H1 (cell line): ENCODE results near the gene GPR26. TPM values are rescaled to one million over a fixed set of nuclear protein-coding genes. Genes with fewer than 3 reads are reported as not detected.

Experiments used
- CTCF ChIA-PET: fragments of 300-600 bp; sonication (Branson Sonifier 250); formaldehyde crosslinking; loops from one replicate; lab custom pipeline; 2021; ENCODE audit not compliant: partially characterized antibody; lab: Charles Lee
- POLR2A ChIA-PET: fragments of 300-600 bp; sonication (Branson Sonifier 250); formaldehyde crosslinking; loops from one replicate; lab custom pipeline; 2021; ENCODE audit warnings: inconsistent platforms; ENCODE audit not compliant: partially characterized antibody; lab: Charles Lee
- DNase-seq, 2 experiments: peaks; one replicate each; pipeline versions ENCODE4 v3.0.0 to v3.0.0-alpha.2; 2010 to 2022; ENCODE audit warnings: low spot score in 2 of 2, low read depth in 1 of 2, mixed read lengths in 1 of 2
- FAIRE-seq: peaks from 2 replicates; lab custom pipeline; 2011; peaks lifted over from hg19 to GRCh38; lab: Jason Lieb, UNC
- H2AFZ ChIP-seq: 2 replicates; pipeline ENCODE4 v1.8.1; 2012; ENCODE audit warnings: low read length, inconsistent platforms
- H2AK5ac ChIP-seq: 2 replicates; pipeline ENCODE4 v1.6.1; 2013; ENCODE audit warnings: low read depth, low read length
- H2BK120ac ChIP-seq: replicated peaks from 2 replicates; pipeline ENCODE3; 2013; ENCODE audit warnings: low read depth, low read length, inconsistent platforms
- H2BK12ac ChIP-seq: 2 replicates; pipeline ENCODE4 v1.6.1; 2013; ENCODE audit warnings: low read depth, low read length
- H2BK15ac ChIP-seq: 2 replicates; pipeline ENCODE4 v1.6.1; 2013; ENCODE audit warnings: low read length
- H2BK20ac ChIP-seq: 2 replicates; pipeline ENCODE4 v1.6.1; 2013; ENCODE audit warnings: low read length
- H2BK5ac ChIP-seq: 2 replicates; pipeline ENCODE4 v1.6.1; 2013; ENCODE audit warnings: low read depth, low read length
- H3K14ac ChIP-seq: 2 replicates; pipeline ENCODE4 v1.6.1; 2013; ENCODE audit warnings: inconsistent platforms; ENCODE audit not compliant: insufficient read length
- H3K18ac ChIP-seq: 2 replicates; pipeline ENCODE4 v1.6.1; 2013; ENCODE audit warnings: low read length; ENCODE audit errors: extremely low read depth
- H3K23ac ChIP-seq: 2 replicates; pipeline ENCODE4 v1.6.1; 2013; ENCODE audit warnings: inconsistent platforms; ENCODE audit not compliant: insufficient read length
- H3K23me2 ChIP-seq: 2 replicates; pipeline ENCODE4 v1.6.1; 2013; ENCODE audit warnings: low read depth, low read length
- H3K27ac ChIP-seq: 2 replicates; pipeline ENCODE4 v1.6.1; 2011; ENCODE audit warnings: low read depth, low read length, inconsistent platforms
- H3K27me3 ChIP-seq, 4 experiments: replicated peaks in 1 of 4; 1 replicate in 1 of 4; 2 replicates in 3 of 4; pipeline versions ENCODE4 v1.6.1 to v1.8.1; 2011 to 2013; ENCODE audit warnings: low read length in 3 of 4, mild to moderate bottlenecking in 3 of 4, inconsistent platforms in 2 of 4, mixed read lengths in 2 of 4, moderate library complexity in 1 of 4; ENCODE audit not compliant: control insufficient read depth in 3 of 4, insufficient read depth in 3 of 4; ENCODE audit errors: extremely low read depth in 1 of 4
- H3K36me3 ChIP-seq, 4 experiments: 2 replicates each; pipeline versions ENCODE4 v1.6.1 to v1.8.1; 2011 to 2013; ENCODE audit warnings: mild to moderate bottlenecking in 4 of 4, low read length in 3 of 4, moderate library complexity in 2 of 4, control low read depth in 1 of 4, inconsistent platforms in 1 of 4; ENCODE audit not compliant: insufficient read depth in 4 of 4, control insufficient read depth in 2 of 4
- H3K4ac ChIP-seq: replicated peaks from 2 replicates; pipeline ENCODE3; 2013; ENCODE audit warnings: low read length, low read depth, mixed read lengths, inconsistent platforms; ENCODE audit not compliant: insufficient read length
- H3K4me1 ChIP-seq, 4 experiments: replicated peaks in 1 of 4; 1 replicate in 1 of 4; 2 replicates in 3 of 4; pipeline versions ENCODE4 v1.6.1 to v1.8.1; 2011 to 2013; ENCODE audit warnings: low read length in 3 of 4, inconsistent platforms in 2 of 4, mixed read lengths in 1 of 4; ENCODE audit not compliant: insufficient read depth in 4 of 4, control insufficient read depth in 3 of 4
- H3K4me2 ChIP-seq, 2 experiments: 2 replicates each; pipeline versions ENCODE4 v1.6.1 to v1.8.1; 2011 to 2013; ENCODE audit warnings: low read depth in 2 of 2, low read length in 2 of 2, control low read depth in 1 of 2, inconsistent platforms in 1 of 2, mild to moderate bottlenecking in 1 of 2; ENCODE audit not compliant: insufficient read depth in 1 of 2
- H3K4me3 ChIP-seq, 4 experiments: fragments of 200-600, 300-600 bp in 1 of 4; sonication (generic), shearing (Covaris generic), sonication (Bioruptor Twin) in 1 of 4; 2 replicates each; pipeline versions ENCODE4 v1.5.1 to v1.8.1; 2011 to 2016; ENCODE audit warnings: low read length in 4 of 4, low read depth in 3 of 4, control low read depth in 2 of 4, inconsistent platforms in 2 of 4, mild to moderate bottlenecking in 2 of 4, mixed read lengths in 1 of 4, moderate library complexity in 1 of 4; ENCODE audit not compliant: insufficient read depth in 2 of 4; ENCODE audit errors: extremely low read depth in 1 of 4
- H3K56ac ChIP-seq: replicated peaks from 2 replicates; pipeline ENCODE3; 2013; ENCODE audit warnings: low read depth, mild to moderate bottlenecking, mixed read lengths, low read length, inconsistent platforms; ENCODE audit not compliant: insufficient read length
- H3K79me1 ChIP-seq: 2 replicates; pipeline ENCODE4 v1.6.1; 2013; ENCODE audit warnings: low read depth, low read length, control low read depth
- H3K79me2 ChIP-seq, 2 experiments: 2 replicates each; pipeline versions ENCODE4 v1.6.1 to v1.8.1; 2012 to 2013; ENCODE audit warnings: low read length in 2 of 2, mild to moderate bottlenecking in 2 of 2, inconsistent platforms in 1 of 2; ENCODE audit not compliant: insufficient read depth in 2 of 2, control insufficient read depth in 1 of 2
- H3K9ac ChIP-seq, 4 experiments: replicated peaks in 1 of 4; 1 replicate in 1 of 4; 2 replicates in 3 of 4; pipeline versions ENCODE4 v1.6.1 to v1.8.1; 2011 to 2013; ENCODE audit warnings: low read depth in 3 of 4, low read length in 3 of 4, control low read depth in 2 of 4, mild to moderate bottlenecking in 2 of 4, moderate library complexity in 2 of 4, inconsistent platforms in 1 of 4; ENCODE audit errors: extremely low read depth in 1 of 4
- H3K9me3 ChIP-seq, 2 experiments: 2 replicates each; pipeline versions ENCODE4 v1.6.1 to v1.8.1; 2012 to 2013; ENCODE audit warnings: mild to moderate bottlenecking in 2 of 2, moderate library complexity in 2 of 2, control low read depth in 1 of 2, inconsistent platforms in 1 of 2, low read depth in 1 of 2, low read length in 1 of 2, mixed read lengths in 1 of 2; ENCODE audit not compliant: insufficient read depth in 2 of 2
- H4K20me1 ChIP-seq, 2 experiments: replicated peaks in 1 of 2; 2 replicates each; pipeline versions ENCODE3 to v1.8.1; 2011 to 2013; ENCODE audit warnings: inconsistent platforms in 2 of 2, low read length in 2 of 2, mild to moderate bottlenecking in 1 of 2; ENCODE audit not compliant: insufficient read depth in 2 of 2, control insufficient read depth in 1 of 2
- H4K5ac ChIP-seq: 2 replicates; pipeline ENCODE4 v1.6.1; 2013; ENCODE audit warnings: low read length, low read depth, mixed read lengths, inconsistent platforms; ENCODE audit not compliant: insufficient read length
- H4K8ac ChIP-seq: 2 replicates; pipeline ENCODE4 v1.8.0; 2013; ENCODE audit warnings: mild to moderate bottlenecking, moderate library complexity, low read length, inconsistent platforms; ENCODE audit not compliant: insufficient read depth; ENCODE audit errors: extremely low read depth
- H4K91ac ChIP-seq: replicated peaks from 2 replicates; pipeline ENCODE3; 2013; ENCODE audit warnings: low read length, mixed read lengths, inconsistent platforms; ENCODE audit not compliant: insufficient read length
- BCL11A ChIP-seq, 2 experiments: IDR thresholded peaks; one replicate each; pipeline ENCODE4 v1.6.1; 2011; ENCODE audit warnings: low read depth in 2 of 2, low read length in 2 of 2, mild to moderate bottlenecking in 2 of 2
- EP300 ChIP-seq, 2 experiments: IDR thresholded peaks; 1 replicate in 1 of 2; 2 replicates in 1 of 2; pipeline ENCODE4 v1.6.1; 2011 to 2012; ENCODE audit warnings: low read depth in 2 of 2, low read length in 2 of 2, mild to moderate bottlenecking in 2 of 2, borderline replicate concordance in 1 of 2, inconsistent platforms in 1 of 2, moderate library complexity in 1 of 2
- RAD21 ChIP-seq, 2 experiments: IDR thresholded peaks in 1 of 2; conservative IDR thresholded peaks in 1 of 2; 2 replicates each; pipeline ENCODE4 v1.6.1; 2011; ENCODE audit warnings: low read depth in 2 of 2, low read length in 2 of 2, improper control_type of control experiment in 1 of 2, inconsistent platforms in 1 of 2, mild to moderate bottlenecking in 1 of 2, moderate library complexity in 1 of 2
- WGBS, 2 experiments: shearing (Covaris generic) in 1 of 2; methylation state at CpG; one replicate each; pipeline versions ENCODE4 v1.1.6 to v1.1.7; 2013 to 2015; ENCODE audit warnings: low lambda C conversion rate in 2 of 2, mixed read lengths in 2 of 2, inconsistent platforms in 1 of 2, low coverage in 1 of 2, missing lambda C conversion rate in 1 of 2; ENCODE audit not compliant: insufficient replicate concordance in 2 of 2, insufficient coverage in 1 of 2, insufficient read length in 1 of 2; ENCODE audit errors: extremely low coverage in 1 of 2, missing lambda C conversion rate in 1 of 2; 5-methylcytosine and 5-hydroxymethylcytosine counted together
- polyA plus RNA-seq, 7 experiments: library from polyadenylated mRNA; depleted of rRNA in 3 of 7; stranded (reverse) in 5 of 7; unstranded in 2 of 7; fragments of >200 nt in 5 of 7; fragments of 200-250 nt in 2 of 7; gene quantifications; 1 replicate in 5 of 7; 2 replicates in 1 of 7; 4 replicates in 1 of 7; pipeline versions ENCODE4 v1.2.1 to v1.2.3, GENCODE V29; 2011 to 2013; ENCODE audit warnings: missing spikeins in 2 of 7, mixed read lengths in 2 of 7
- total RNA-seq: library from RNA; stranded (reverse); fragmentation: NEBNext Ultra II Directional; extraction: Animal tissue kit (Norgen Biotek cat#: 25700); gene quantifications from 2 replicates; pipeline ENCODE4 v1.2.1, GENCODE V29; 2021

The GPR26 gene
- total and polyA plus RNA-seq, 2 of the 8 experiments (the other 6 are each of a cell fraction or from before 2014, with no cell fraction given), result 0.09 to 0.21 TPM

DNA sequence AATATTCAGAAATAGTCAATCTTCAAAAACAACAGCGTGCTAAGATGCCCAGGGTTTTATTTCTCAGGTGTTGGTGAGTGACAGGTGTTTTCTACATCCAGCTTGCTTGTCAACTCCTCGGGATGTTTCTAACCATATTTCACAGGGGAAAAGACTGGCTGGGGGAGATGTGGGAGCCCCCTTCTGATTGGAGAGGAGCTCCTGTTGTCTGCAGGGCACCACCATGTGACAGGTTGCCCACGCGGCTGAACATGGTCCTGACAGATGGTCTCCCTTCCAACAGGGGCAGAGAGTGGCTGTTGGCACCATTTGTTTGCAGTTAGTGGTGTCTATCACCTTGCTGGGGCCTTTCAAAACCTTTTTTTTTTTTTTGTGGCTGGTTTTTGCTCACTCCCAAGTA lies 16.5 kb upstream of the GPR26 start:
- H3K27me3 ChIP-seq, result no peaks in the 10 kb centered on the region; a peak in 1 of 7 replicates
- H3K23me2 ChIP-seq, result no peaks in the 10 kb centered on the region; the same call in 1 of the 2 replicates
- POLR2A ChIA-PET, result interaction anchor here (1.5 kb wide), 1 partner anchor 14 kb away, joined by 4 read pairs; no protein-coding TSS in a partner anchor
- H3K56ac ChIP-seq, result no peak overlapping the region
- H2BK120ac ChIP-seq, result no peak overlapping the region
- H2AK5ac ChIP-seq, result no peak overlapping the region
- H3K79me2 ChIP-seq, result no peaks in the 10 kb centered on the region
- H4K8ac ChIP-seq, result no peak overlapping the region
- no peaks in the 10 kb centered on the region for H3K36me3 ChIP-seq
- DNase-seq (no peak), FAIRE-seq (no peak)
- H3K23ac ChIP-seq, result no peak overlapping the region
- no peak overlapping the region for H4K91ac ChIP-seq
- H4K5ac ChIP-seq, result no peak overlapping the region
- no peak overlapping the region for H3K18ac ChIP-seq
- H3K4me2 ChIP-seq, result no peak overlapping the region
- H3K27ac ChIP-seq, result no peak overlapping the region
- H3K4ac ChIP-seq, result no peak overlapping the region
- H2BK20ac ChIP-seq, result no peak overlapping the region
- H3K4me1 ChIP-seq, result no peaks in the 10 kb centered on the region
- CTCF ChIA-PET, result interaction anchor here (0.9 to 4.7 kb wide), 9 partner anchors 10 to 76 kb away, joined by 3 to 21 read pairs (median 6); no protein-coding TSS in a partner anchor
- WGBS, 2 experiments, result 92% methylated on average over 4 of the region's 4 CpGs; no CpG with 5 or more reads in 1 of the 2 experiments
- no peak overlapping the region for H3K14ac ChIP-seq
- H2BK15ac ChIP-seq, result no peak overlapping the region
- H2BK5ac ChIP-seq, result no peak overlapping the region
- no peaks in the 10 kb centered on the region for H4K20me1 ChIP-seq
- no peak overlapping the region for H2AFZ ChIP-seq
- H3K4me3 ChIP-seq, result no peak overlapping the region
- TF ChIP-seq BCL11A (IDR thresholded peaks at IDR 0.05; ENCODE audit: low read depth in 2 of 2, low read length in 2 of 2), result no peak
- no peak for TF ChIP-seq EP300 (IDR thresholded peaks at IDR 0.05; ENCODE audit: borderline replicate concordance in 1 of 2, low read depth in 2 of 2, low read length in 2 of 2)
- TF ChIP-seq RAD21 (IDR thresholded peaks at IDR 0.05 in 1 of 2, conservative IDR thresholded peaks at IDR 0.05 in 1 of 2; ENCODE audit: low read depth in 2 of 2, low read length in 2 of 2), result no peak
- TF ChIP-seq, all 59 proteins: peak for 0
- H3K9ac ChIP-seq, result no peak overlapping the region
- H2BK12ac ChIP-seq, result no peak overlapping the region
- H3K79me1 ChIP-seq, result no peaks in the 10 kb centered on the region; the same call in 1 of the 2 replicates
- H3K9me3 ChIP-seq, result no peaks in the 10 kb centered on the region
